Parathyroid adenoma (tissue), 2 donors: ENCODE data around the gene ECHDC1.

Source experiments
- H2AFZ ChIP-seq: fragments of 300-600 bp; sonication (generic); one replicate; pipeline ENCODE4 v1.7.0; 2017; ENCODE audit warnings: antibody characterized with exemption, mild to moderate bottlenecking
- H3K27ac ChIP-seq: fragments of 300-600 bp; sonication (generic); one replicate; pipeline ENCODE4 v1.7.0; 2017
- H3K27me3 ChIP-seq: fragments of 300-600 bp; sonication (generic); one replicate; pipeline ENCODE4 v1.7.0; 2017; ENCODE audit warnings: low read length; ENCODE audit not compliant: control insufficient read depth, insufficient read depth
- H3K36me3 ChIP-seq: fragments of 300-600 bp; sonication (generic); one replicate; pipeline ENCODE4 v1.7.0; 2017; ENCODE audit warnings: low read length; ENCODE audit not compliant: control insufficient read depth, insufficient read depth
- H3K4me1 ChIP-seq: fragments of 300-600 bp; sonication (generic); one replicate; pipeline ENCODE4 v1.7.0; 2017; ENCODE audit warnings: control low read depth
- H3K4me2 ChIP-seq: fragments of 300-600 bp; sonication (generic); one replicate; pipeline ENCODE4 v1.7.0; 2017; ENCODE audit warnings: low read length
- H3K4me3 ChIP-seq: fragments of 300-600 bp; sonication (generic); one replicate; pipeline ENCODE4 v1.7.0; 2017; ENCODE audit warnings: low read depth, low read length
- H3K79me2 ChIP-seq: fragments of 300-600 bp; sonication (generic); one replicate; pipeline ENCODE4 v1.7.0; 2017; ENCODE audit warnings: control low read depth
- H3K9ac ChIP-seq: fragments of 300-600 bp; sonication (generic); one replicate; pipeline ENCODE4 v1.7.0; 2017; ENCODE audit warnings: mild to moderate bottlenecking
- H3K9me3 ChIP-seq: fragments of 300-600 bp; sonication (generic); one replicate; pipeline ENCODE4 v1.7.0; 2017; ENCODE audit warnings: low read length; ENCODE audit not compliant: control insufficient read depth
- CTCF ChIP-seq: fragments of 300-600 bp; sonication (generic); IDR thresholded peaks from one replicate; pipeline ENCODE4 v1.7.0; 2017; ENCODE audit warnings: antibody characterized with exemption, mild to moderate bottlenecking
- donor health status: primary hyperparathyroidism.

The ECHDC1 gene

GRCh38 chr6:127288705-127289104 lies 54.7 kb downstream of the ECHDC1 start:
- no peaks in the 10 kb centered on the region for H3K9me3 ChIP-seq
- TF ChIP-seq CTCF: no peak
- H3K4me3 ChIP-seq: no peak overlapping the region
- no peak overlapping the region for H3K27ac ChIP-seq
- H3K9ac ChIP-seq: no peak overlapping the region
- peaks cover 6% of the 10 kb centered on the region for H3K4me1 ChIP-seq
- no peaks in the 10 kb centered on the region for H3K36me3 ChIP-seq
- no peaks in the 10 kb centered on the region for H3K27me3 ChIP-seq
- no peak overlapping the region for H3K4me2 ChIP-seq
- peaks cover 6% of the 10 kb centered on the region for H3K79me2 ChIP-seq
- no peak overlapping the region for H2AFZ ChIP-seq

GRCh38 chr6:127282184-127282583 lies 61.2 kb downstream of the ECHDC1 start:
- TF ChIP-seq CTCF: no peak
- Histone ChIP-seq H3K79me2 (peaks cover 24% of the 10 kb centered on the region), H3K4me1 (no peaks in the 10 kb centered on the region), H3K9ac (no peak overlapping the region), H3K4me3 (no peak overlapping the region), H3K27ac (no peak overlapping the region), H3K9me3 (no peaks in the 10 kb centered on the region), H3K36me3 (no peaks in the 10 kb centered on the region), H3K27me3 (no peaks in the 10 kb centered on the region), H2AFZ (no peak overlapping the region), H3K4me2 (no peak overlapping the region)

- no peak overlapping the region for H3K27ac ChIP-seq
- peaks cover 5% of the 10 kb centered on the region for H3K4me1 ChIP-seq
- H3K27me3 ChIP-seq: no peaks in the 10 kb centered on the region
- H2AFZ ChIP-seq: no peak overlapping the region
- H3K9ac ChIP-seq: no peak overlapping the region
- peaks cover 41% of the 10 kb centered on the region for H3K79me2 ChIP-seq
- no peaks in the 10 kb centered on the region for H3K9me3 ChIP-seq
- TF ChIP-seq CTCF: no peak
- H3K4me2 ChIP-seq: no peak overlapping the region
- H3K36me3 ChIP-seq: no peaks in the 10 kb centered on the region
- H3K4me3 ChIP-seq: no peak overlapping the region
Observed at GRCh38 chr6:127279815-127280214, 63.6 kb downstream of the ECHDC1 start.

- Histone ChIP-seq H3K27ac (no peak overlapping the region), H3K27me3 (no peaks in the 10 kb centered on the region)
Observed at GRCh38 chr6:127277878-127278843, 65.2 kb downstream of the ECHDC1 start.

More at GRCh38 chr6:127277878-127278843, 65.2 kb downstream of the ECHDC1 start:
- Histone ChIP-seq H2AFZ (no peak overlapping the region), H3K4me2 (no peak overlapping the region), H3K4me3 (no peak overlapping the region), H3K4me1 (peaks cover 5% of the 10 kb centered on the region), H3K9me3 (no peaks in the 10 kb centered on the region), H3K36me3 (no peaks in the 10 kb centered on the region), H3K79me2 (peaks cover 55% of the 10 kb centered on the region), H3K9ac (no peak overlapping the region)
- no peak for TF ChIP-seq CTCF
